HG03469 (cell line): ENCODE measurements around the gene ARHGAP9.

Experiments used
- ATAC-seq: cut with Tn5 transposase; IDR thresholded peaks from one replicate; pipeline ENCODE4 v1.9.1; 2021; ENCODE audit warnings: mild to moderate bottlenecking, moderate library complexity, moderate number of reproducible peaks; ENCODE audit not compliant: unreplicated experiment

ARHGAP9 gene

DNA sequence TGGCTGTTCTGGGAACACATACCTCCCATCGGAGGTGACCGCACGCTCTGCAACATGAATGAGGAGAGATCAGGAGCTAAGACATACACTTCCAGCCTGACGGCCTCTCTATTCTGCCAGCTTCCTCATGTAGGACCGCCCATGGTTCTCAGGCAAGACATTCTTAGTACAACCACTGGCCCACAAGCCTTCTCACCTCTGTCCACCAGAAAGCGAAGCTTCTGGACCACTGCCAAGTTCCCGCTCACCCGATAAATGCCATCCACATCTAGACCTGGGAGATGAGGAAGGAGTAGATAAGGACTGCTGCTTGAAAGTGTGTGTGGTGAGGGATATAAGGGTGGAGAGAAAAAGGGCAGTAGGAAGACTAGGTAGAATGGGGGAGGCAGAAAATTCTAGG lies 5.2 kb downstream of the ARHGAP9 start:
- ATAC-seq = no peak

DNA sequence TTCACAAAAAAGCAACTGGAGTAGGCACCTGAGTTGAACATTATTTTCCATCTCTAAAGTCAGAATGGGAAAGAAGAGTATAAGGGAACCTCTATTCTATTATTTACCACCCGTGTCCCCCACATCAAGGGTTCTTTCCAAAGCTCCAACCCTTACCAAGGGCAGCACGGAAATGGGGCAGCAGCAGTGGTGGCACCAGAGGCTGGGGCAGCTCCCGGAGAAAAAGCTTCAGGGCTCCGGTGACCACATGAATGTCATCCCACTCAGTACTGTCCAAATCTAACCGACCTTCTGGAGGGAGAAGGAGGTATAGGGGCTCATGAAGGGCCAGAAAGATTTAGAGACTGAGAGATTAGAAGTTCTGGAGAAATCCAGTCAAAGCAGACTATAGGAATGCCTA lies 5.8 kb downstream of the ARHGAP9 start:
- ATAC-seq = no peak

DNA sequence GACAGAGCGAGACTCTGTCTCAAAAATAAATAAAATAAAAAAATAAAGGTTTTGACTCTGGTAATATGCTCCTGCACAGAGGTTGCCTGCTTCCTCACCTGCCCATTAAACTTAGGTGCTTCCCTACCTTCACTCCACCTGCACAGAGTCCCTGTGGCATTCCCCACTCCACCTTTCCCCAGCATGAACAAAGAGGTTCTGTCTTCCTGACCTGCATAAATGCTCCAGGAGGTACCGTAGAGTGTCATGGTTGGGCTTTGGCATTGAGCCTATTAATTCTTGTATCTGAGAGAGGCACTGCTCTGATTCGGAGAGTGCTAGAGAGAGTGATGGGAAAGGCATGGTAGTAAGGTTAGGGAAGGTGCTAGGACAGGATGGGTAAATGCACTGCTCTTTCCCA lies 6.3 kb downstream of the ARHGAP9 start:
- no peak for ATAC-seq

DNA sequence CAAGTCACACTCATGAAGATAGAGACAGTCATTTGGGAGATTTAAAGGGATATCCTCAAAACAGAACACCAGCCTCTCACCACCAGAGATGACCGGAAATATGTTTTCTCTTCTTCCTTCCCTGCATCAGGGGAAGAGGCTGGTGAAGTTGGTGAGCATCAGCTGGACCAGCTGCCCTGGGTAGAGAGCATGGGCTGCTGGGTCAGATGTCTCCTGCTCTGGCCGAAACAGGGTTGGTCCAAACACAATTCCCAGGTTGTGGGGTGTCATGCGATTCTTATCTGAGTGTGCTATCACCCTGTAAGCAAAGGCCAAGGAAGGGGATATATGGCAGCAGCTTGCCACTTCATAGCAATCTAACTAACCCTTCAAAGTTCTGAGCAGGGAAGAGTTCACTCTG lies 7.3 kb downstream of the ARHGAP9 start:
- ATAC-seq = no peak

DNA sequence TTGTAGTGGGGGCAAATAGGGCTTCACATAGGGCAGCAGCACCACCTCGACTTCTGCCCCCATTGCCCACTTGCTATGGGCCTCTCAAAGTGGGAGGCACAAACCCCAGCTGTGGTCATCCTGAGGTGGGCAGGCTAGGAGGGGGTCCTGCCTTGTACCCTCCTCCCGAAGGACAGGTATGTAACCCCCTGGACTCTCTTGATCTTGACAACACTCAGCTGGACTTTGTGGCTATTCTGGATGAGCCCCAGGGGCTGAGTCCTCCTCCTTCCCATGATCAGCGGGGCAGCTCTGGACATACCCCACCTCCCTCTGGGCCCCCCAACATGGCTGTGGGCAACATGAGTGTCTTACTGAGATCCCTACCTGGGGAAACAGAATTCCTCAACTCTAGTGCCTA lies 8.0 kb downstream of the ARHGAP9 start:
- no peak for ATAC-seq

DNA sequence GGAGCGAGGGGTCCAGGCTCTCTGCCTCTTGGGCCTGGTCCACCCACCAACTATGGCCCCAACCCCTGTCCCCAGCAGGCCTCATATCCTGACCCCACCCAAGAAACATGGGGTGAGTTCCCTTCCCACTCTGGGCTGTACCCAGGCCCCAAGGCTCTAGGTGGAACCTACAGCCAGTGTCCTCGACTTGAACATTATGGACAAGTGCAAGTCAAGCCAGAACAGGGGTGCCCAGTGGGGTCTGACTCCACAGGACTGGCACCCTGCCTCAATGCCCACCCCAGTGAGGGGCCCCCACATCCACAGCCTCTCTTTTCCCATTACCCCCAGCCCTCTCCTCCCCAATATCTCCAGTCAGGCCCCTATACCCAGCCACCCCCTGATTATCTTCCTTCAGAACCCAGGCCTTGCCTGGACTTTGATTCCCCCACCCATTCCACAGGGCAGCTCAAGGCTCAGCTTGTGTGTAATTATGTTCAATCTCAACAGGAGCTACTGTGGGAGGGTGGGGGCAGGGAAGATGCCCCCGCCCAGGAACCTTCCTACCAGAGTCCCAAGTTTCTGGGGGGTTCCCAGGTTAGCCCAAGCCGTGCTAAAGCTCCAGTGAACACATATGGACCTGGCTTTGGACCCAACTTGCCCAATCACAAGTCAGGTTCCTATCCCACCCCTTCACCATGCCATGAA lies 8.6 kb downstream of the ARHGAP9 start:
- no peak for ATAC-seq

DNA sequence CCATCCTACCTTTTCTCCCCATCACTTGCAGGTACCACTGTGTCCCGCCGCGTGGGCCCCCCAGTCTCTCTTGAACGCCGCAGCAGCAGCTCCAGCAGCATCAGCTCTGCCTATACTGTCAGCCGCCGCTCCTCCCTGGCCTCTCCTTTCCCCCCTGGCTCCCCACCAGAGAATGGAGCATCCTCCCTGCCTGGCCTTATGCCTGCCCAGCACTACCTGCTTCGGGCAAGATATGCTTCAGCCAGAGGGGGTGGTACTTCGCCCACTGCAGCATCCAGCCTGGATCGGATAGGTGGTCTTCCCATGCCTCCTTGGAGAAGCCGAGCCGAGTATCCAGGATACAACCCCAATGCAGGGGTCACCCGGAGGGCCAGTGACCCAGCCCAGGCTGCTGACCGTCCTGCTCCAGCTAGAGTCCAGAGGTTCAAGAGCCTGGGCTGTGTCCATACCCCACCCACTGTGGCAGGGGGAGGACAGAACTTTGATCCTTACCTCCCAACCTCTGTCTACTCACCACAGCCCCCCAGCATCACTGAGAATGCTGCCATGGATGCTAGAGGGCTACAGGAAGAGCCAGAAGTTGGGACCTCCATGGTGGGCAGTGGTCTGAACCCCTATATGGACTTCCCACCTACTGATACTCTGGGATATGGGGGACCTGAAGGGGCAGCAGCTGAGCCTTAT lies 9.2 kb downstream of the ARHGAP9 start:
- ATAC-seq = no peak

DNA sequence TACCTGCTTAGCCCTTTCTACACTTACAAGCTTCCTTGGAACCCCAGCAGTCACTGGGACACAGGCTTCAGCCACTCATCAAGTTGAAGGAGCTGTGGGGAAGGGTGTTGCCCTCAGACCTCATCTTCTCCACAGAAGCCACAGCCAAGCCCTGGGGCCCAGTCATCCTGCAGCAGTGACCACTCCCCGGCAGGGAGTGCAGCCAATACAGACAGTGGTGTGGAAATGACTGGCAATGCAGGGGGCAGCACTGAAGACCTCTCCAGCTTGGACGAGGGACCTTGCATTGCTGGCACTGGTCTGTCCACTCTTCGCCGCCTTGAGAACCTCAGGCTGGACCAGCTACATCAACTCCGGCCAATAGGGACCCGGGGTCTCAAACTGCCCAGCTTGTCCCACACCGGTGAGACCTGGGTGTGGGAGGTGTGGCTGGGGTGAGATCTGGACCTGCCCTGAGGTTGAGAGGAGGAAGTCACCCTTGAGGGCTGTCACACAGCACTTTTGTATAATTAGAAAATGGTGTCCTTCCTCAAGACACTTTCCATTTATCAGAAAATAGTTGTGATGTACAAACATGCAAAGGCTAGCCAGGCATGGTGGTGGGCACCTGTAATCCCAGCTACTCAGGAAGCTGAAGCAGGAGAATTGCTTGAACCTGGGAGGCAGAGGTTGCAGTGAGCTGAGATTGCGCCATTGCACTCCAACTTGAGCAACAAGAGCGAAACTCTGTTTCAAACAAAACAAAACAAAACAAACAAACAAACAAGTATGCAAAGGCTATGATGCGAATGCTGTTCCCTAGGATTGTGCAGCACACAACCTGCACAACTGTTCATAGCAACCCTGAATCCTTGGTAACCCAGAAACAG lies 10.1 kb downstream of the ARHGAP9 start:
- ATAC-seq = no peak

DNA sequence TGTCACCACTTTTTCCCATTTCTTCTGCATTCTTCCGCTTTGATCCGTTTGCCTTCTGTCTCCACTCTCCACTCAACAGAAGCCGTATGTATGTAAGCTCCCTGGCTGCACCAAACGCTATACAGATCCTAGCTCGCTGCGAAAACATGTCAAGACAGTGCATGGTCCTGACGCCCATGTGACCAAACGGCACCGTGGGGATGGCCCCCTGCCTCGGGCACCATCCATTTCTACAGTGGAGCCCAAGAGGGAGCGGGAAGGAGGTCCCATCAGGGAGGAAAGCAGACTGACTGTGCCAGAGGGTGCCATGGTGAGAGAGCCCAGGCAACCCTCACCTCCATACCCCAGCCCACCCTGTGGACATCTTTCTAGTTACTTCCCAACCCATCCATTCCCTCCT lies 11.8 kb downstream of the ARHGAP9 start:
- ATAC-seq = no peak

DNA sequence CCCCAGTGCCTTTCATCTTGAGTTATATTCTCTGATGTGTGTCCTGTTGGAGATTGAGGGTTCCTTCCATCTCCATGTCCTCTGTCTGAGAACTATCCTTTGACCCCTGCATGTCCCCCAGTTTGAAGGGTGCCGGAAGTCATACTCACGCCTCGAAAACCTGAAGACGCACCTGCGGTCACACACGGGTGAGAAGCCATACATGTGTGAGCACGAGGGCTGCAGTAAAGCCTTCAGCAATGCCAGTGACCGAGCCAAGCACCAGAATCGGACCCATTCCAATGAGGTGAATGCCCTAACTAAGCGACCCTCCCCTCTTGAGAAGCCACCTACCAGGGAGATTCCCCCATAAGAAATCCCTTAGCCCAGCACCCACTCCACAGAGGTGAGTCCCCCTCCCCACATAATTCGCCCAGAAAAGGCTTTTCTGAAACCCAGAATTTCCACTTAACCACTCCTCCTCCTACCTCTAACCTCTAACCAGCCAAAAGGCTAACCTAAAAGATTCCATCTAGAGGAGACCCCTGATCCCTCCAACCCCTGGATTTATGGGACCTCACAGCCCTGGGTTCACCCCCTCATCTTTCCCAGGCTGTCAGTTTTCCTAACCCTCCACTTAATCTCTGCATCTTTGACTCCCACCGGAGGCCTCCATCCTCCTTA lies 12.3 kb downstream of the ARHGAP9 start:
- no peak for ATAC-seq

DNA sequence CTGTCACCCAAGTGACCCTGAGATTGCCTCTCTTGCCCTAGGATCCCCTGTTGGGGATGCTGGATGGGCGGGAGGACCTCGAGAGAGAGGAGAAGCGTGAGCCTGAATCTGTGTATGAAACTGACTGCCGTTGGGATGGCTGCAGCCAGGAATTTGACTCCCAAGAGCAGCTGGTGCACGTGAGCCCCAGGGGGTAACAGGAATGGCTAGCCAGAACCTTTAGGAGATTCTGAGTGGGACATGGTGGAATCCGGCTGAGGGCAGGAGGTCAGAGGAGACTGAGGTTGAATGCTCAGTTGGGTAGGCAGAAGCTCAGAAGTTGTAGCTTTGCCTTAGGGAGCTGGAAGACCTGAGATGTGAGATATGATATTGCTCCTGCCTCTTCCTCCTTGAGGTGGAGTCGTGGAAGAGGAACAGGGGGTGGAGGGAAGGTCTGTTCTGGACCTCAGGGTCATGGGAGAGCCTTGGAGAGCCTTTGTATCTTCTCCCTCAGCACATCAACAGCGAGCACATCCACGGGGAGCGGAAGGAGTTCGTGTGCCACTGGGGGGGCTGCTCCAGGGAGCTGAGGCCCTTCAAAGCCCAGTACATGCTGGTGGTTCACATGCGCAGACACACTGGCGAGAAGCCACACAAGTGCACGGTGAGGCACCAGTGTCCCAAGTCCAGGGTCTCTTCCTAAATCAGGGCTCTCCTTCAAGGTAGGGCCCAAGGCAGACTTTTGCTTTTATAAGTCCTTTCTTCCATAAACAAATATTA lies 13.7 kb downstream of the ARHGAP9 start:
- ATAC-seq = no peak

DNA sequence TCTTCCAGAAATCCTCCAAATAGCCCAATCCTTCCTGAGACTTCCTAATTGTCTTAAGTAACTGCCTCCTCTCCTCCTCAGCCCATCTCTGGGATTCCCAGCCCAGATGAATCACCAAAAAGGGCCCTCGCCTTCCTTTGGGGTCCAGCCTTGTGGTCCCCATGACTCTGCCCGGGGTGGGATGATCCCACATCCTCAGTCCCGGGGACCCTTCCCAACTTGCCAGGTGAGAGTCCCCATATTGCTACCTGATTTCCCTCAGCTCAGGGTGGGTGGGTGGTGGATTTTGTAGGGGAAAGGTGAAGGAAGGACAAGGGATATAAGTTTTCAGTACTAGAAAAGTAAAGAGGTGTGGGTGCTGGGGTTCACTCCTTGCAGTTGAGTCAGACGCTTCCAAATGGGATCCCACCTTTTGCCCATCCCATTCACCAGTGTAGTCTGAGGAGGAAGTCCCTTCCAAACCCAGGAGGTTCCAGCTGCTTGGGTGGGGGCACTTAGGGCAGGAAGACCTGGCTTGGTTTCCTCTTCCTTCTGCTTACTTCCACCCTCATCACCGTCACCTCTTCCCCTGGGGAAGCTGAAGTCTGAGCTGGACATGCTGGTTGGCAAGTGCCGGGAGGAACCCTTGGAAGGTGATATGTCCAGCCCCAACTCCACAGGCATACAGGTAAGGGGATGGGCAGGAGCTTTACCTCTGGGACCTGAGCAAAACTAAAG lies 14.5 kb downstream of the ARHGAP9 start:
- no peak for ATAC-seq

DNA sequence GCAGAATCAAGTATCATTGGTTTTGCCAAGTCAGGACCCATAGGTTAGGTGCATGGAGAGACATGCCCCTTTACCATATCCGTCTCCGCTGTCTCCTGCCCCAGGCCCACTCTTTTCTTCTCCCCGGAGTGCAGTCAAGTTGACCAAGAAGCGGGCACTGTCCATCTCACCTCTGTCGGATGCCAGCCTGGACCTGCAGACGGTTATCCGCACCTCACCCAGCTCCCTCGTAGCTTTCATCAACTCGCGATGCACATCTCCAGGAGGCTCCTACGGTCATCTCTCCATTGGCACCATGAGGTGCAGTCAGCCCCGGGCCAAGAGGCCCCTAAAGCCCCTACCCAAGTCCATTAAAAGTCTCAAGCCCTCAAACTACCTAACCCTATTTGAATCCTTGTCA lies 15.1 kb downstream of the ARHGAP9 start:
- ATAC-seq = no peak

DNA sequence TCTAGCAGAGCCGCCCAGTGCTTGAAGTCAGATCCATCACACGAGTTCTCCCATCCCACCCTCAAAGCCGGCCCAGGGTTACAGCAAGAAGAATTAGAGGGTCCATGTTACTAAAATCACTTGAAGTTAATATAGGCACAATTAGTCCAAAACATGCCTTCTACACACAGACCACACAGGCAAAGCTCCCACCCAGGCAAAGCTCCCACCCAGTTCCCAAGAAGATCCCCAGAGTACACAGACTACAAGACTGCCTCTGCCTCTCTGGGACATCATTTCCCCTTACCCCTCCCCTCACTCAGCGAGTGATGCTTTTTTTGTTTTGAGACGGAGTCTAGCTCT lies 16.8 kb downstream of the ARHGAP9 start:
- no peak for ATAC-seq

DNA sequence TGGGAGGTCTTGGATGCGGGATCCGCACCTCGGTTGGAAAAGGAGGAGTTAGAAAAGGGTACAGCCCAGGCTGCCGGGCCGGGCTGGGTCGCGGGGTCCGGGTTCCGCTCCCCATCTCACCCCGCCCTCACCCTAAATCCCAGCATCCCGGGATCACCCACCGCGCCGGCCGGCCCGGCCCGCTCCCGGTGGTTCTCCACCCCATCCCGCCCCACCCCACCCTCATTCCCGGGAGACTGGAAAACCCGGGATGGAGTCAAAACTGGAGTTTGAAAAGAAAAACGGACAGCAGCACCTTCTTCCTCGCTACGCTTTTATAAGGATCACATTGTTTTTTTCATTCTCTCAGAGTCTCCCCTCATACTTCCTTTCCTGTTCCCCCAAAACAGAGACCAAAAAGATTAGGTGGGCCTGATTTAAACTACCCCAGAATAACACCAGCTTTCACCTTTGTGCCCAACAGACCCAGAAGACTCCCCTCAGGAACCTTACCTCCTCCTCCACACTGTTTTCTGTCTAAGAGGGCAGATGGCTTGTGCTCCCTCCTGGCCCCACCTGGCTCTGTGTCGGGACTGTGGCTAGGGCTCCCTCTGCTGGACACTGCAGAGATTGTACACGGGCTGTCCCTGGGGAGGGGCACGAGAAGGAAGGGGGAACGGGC lies 17.3 kb downstream of the ARHGAP9 start:
- ATAC-seq = peak; percentile 35

DNA sequence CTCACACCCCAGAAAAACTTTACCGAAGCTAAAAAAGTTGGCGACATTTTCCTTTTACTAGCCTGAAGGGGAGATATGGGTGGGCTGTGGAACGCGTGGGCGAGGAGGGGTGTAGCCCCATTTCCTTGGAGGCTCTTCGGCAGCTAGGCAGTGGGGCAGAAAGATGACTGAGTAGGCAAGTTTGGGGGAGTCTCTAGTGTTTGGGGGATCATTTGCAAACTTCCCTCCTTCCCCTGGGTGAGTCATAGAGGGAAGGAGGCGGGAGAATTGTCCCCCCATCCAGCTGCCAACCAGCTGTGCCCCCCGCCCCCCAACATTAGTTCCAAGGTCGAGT lies 17.8 kb downstream of the ARHGAP9 start:
- no peak for ATAC-seq

DNA sequence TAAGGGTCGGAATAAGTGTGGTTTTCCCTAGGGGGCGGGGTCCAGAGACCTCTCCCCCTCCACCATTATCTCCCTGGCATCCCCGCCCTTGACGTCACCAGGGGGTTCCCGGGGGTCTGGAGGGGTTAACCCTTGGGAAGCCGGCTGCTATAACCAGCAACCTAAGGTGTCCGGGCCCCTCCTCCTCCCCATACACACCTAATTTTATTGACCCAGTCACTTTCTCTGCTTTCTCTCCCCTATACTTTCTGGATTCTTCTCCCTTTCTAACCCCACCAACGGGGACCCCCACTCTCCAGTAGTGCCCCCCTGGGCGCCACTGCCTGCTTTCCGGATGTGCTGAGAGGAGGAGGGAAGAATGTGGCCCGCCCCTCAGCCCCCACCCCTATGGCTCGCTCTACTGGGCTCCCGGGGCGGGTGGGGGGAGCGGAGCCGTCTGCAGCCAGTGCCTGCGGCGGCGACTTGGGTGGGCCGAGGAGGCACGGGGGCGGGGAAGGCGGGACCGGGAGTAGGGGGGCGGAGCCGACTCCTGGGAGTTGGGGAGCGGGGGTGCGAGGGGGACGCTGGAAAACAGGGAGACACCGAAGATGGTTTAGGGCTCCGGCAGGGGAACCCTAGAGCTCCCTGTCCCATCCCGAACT lies 18.3 kb downstream of the ARHGAP9 start:
- ATAC-seq = no peak

DNA sequence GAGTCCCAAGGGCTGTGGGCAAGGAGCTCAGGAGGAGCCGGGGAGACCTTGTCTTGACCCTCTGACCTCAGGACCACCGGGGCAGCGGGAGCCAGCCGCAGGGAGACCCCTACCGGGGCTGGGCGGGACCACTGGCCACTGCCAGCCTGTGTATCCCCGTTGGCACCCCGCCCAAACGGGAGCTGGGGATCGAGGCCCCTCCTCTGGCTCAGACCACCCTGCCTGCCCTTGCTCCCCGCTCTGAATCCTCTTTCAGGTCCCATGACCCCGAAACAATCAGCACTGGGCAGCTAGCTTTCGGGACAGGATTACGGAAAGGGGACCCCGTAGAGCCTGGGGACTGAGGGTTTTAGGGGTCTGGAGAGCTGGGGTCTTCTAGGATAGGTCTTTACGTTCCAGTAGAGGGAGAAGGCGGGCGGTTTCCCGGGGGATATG lies 18.8 kb downstream of the ARHGAP9 start:
- ATAC-seq = no peak

DNA sequence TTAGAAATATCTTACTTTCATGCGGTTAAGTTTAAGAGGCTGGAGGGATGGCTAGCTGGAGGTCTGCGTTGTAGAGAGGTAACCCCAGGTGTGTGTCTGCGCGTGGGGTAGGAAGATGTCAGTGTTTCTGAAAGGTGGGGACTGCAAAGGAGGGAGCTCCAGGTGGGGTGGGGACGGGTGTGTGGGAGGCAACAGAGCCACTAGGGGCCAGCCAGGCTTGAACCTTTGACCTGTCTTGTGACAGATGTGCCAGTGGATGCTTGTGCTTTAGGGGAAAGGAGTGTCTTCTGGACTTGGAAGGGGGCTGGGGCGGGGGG lies 19.2 kb downstream of the ARHGAP9 start:
- no peak for ATAC-seq
